SKM-1 treated with dmso at 0.1 percent for 144 hours (cell line): Measurements from ENCODE around the gene DAB1.

ENCODE experiments used
- DNase-seq: peaks from one replicate; lab custom pipeline; 2025; ENCODE audit not compliant: unreplicated experiment; lab: John Stamatoyannopoulos, UW

Gene DAB1

GRCh38 chr1:57131701-57132394 lies 292.0 kb downstream of the DAB1 start:
- no peak for DNase-seq

- DNase-seq: no peak
These were observed 292.6 kb downstream of the DAB1 start for GRCh38 chr1:57131257-57131656.

- DNase-seq: no peak
These were observed 294.0 kb downstream of the DAB1 start for GRCh38 chr1:57129865-57130264.

GRCh38 chr1:57127976-57128375 lies 295.9 kb downstream of the DAB1 start:
- no peak for DNase-seq

GRCh38 chr1:57124768-57125446 lies 299.0 kb downstream of the DAB1 start:
- no peak for DNase-seq

- no peak for DNase-seq
These were observed 299.7 kb downstream of the DAB1 start for GRCh38 chr1:57124170-57124569.

GRCh38 chr1:57122031-57122430 lies 301.8 kb downstream of the DAB1 start:
- DNase-seq: no peak

- no peak for DNase-seq
These were observed 304.8 kb downstream of the DAB1 start for GRCh38 chr1:57118948-57119603.

GRCh38 chr1:57117753-57118152 lies 306.1 kb downstream of the DAB1 start:
- DNase-seq: no peak

- no peak for DNase-seq
These were observed 307.0 kb downstream of the DAB1 start for GRCh38 chr1:57116871-57117270.

GRCh38 chr1:57115030-57115614 lies 308.7 kb downstream of the DAB1 start:
- DNase-seq: no peak

- no peak for DNase-seq
These were observed 311.7 kb downstream of the DAB1 start for GRCh38 chr1:57112148-57112547.

- DNase-seq: no peak
These were observed 312.7 kb downstream of the DAB1 start for GRCh38 chr1:57111175-57111574.

- DNase-seq: no peak
These were observed 314.0 kb downstream of the DAB1 start for GRCh38 chr1:57109883-57110282.

GRCh38 chr1:57109247-57109646 lies 314.6 kb downstream of the DAB1 start:
- DNase-seq: no peak

- no peak for DNase-seq
These were observed 317.6 kb downstream of the DAB1 start for GRCh38 chr1:57106296-57106695.

- DNase-seq: no peak
These were observed 321.1 kb downstream of the DAB1 start for GRCh38 chr1:57102561-57103326.

GRCh38 chr1:57101209-57101608 lies 322.7 kb downstream of the DAB1 start:
- DNase-seq: no peak

- no peak for DNase-seq
These were observed 329.1 kb downstream of the DAB1 start for GRCh38 chr1:57094749-57095148.

GRCh38 chr1:57093122-57093521 lies 330.7 kb downstream of the DAB1 start:
- DNase-seq: no peak

- no peak for DNase-seq
These were observed 332.2 kb downstream of the DAB1 start for GRCh38 chr1:57091642-57092041.
